Measurements from ENCODE around the gene ATP9A.

The ATP9A gene

DNA sequence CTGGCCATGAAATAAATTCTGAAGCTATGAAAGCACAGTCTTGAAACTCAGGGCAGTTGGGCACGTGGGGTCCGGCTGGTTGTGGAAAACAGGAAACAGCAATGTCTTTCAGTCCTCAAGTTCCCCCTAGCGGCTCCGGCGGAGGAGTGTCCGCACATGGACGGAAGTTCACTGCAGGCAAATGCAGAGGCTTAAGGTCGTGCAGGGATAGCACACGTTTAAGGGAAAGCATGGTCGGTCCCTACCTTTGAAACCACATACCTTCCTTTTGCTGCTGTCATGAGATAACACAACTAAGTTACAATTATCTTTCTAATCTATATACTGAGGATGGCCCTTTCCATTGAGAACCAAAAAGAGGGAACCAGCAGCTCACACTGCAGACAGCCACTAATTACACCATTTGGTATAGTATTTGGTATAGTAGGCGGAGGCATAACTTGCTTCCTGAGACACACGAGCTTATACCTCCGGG lies 173.1 kb downstream of the ATP9A start:
- peak; percentile 76 for DNase-seq

DNA sequence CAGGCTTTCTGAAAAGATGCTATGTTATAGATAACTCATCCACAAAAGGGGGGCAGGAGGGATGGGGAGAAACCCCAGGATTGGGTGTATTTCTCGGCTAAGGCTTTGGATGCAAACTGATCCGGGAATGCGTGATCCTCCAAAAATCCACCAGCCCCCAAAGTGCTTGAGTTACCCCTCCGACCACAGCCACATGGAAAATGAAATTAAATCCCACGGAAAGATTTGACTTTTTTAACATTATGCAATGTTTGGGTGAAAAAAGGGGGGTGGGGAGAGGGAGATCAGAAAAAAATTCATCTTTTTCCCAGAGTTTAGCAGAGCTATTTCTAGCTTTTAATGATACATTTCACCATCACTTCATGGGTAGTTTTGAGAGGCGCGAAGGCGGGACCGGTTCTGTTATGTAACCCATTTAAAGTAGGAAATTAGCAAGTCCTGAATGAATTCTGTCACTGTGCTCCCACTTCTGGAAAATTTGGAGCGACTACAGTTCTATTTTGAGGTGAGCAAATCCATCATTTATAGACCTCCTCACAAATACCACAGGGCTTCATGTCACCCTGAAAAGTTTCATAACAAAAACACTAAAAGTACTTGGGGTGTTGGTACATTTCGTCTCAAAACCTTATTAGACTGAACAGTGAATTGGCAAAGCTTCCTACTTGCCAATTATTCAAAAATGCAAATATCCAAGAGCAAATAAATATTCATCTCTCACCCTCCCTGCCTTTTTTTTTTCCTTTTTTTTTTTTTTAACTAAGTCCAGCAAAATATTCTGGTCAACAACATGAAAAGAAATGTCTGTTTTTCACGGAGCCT lies 173.7 kb downstream of the ATP9A start:
- no peak for DNase-seq

DNA sequence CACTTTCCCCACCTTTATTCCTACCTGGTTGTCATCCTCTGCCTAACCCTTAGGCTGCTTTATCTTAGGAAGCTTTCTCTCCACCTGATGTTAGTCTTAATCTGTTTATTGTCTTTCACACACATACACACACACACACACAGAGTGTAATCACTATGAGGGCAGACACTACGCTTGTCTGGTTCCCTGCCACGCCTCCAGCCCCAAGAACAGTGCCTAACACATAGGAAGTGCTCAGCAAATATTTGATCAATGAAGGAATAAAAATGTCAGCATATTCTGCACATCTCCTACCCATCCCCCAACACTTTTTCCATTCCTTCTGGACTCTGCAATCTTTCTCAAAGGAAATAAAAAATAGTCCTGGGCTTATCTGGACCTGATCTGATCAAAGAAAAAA lies 174.6 kb downstream of the ATP9A start:
- no peak for DNase-seq

DNA sequence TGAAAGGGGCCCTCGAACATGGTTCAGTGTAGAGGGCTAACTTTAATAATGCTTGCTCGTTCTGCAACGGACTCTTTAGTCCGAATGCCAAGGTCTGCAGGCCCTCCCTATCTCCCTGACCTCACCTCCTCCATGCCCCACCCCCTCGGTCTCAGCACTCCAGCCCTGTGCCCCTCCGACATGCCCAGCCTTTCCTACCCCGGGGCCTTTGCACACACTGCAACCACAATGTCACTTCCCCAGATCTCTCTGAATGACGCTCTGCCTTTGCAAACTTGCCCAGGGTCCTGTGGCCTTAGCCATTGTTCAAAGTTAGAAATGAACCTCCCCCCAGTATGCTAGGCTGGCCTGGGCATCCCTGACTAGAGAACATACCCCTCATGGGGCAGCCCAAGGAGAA lies 175.6 kb downstream of the ATP9A start:
- no peak for DNase-seq

DNA sequence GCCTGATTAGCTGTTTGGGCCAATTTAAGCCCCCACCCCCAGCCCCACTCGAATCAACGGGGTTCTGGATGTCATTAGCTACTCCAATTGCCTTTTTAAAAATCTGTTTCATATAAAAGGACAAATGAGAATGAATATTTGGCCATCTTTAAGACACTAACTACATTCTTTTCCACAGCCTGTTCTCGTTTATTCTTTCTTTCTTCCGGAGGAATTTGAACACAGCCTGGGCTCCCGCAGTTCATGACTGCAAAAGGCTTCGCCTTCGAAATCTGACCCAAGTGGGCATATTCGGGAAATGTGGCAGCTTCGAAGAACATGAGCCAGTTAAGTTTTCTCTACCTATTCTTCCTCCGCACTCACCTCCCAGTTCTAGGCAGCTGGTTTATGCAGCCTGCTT lies 176.3 kb downstream of the ATP9A start:
- DNase-seq, result no peak

DNA sequence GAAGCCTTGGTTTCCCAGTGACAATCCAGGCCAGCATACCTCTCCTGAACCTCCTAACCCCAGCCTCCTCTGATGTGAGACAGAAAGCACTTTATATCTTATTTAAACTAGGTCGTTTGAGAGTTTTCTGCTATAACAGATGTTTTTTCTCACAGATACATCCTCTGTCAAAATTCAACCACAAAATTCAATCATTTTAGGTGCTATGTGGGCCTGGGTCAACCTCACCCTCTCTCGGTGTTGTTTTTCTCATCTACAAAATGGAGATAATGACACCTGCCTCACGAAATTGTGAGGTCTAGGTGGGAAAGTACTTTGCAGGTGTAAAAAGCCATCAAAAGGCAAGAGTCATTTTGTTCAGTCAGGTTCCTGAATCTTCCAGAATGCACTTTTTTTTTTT lies 179.4 kb downstream of the ATP9A start:
- no peak for DNase-seq

DNA sequence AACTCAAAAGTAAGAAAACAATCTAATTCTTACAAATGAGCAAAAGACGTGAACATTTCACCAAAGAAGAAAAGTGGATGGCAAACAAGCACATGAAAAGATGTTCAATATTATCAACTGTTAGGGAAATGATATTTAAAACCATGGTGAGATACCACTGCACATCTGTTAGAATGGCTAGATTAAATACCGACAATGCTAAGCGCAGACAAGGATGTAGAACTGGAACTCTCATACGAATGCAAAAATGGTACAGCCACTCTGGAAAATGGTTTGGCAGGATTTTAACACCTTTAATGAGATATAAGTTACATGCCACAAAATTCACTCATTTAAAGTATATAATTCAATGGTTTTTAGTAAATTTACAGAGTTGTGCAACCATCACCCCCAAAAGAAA lies 181.0 kb downstream of the ATP9A start:
- no peak for DNase-seq

DNA sequence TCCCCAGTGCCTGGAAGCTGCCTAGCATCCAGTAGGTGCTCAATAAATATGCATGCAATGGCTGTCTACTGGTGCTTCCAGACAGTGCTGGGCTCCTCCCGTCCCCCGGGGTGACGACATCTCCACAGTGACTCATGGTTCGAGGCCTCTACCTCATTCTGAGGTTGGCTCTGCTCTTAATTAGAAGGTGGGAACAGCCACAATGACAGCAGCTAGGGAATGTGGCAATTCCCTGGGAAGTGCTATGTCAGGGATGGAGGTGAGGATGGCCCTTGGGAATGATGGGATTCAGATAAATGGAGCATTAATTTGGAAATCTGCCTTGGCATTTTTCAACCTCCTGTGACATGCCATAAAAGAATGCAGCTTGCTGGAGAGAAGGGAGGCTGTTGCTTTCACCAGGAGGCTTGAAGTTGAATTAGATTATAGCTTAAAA lies 182.2 kb downstream of the ATP9A start:
- DNase-seq, result peak; percentile 15

DNA sequence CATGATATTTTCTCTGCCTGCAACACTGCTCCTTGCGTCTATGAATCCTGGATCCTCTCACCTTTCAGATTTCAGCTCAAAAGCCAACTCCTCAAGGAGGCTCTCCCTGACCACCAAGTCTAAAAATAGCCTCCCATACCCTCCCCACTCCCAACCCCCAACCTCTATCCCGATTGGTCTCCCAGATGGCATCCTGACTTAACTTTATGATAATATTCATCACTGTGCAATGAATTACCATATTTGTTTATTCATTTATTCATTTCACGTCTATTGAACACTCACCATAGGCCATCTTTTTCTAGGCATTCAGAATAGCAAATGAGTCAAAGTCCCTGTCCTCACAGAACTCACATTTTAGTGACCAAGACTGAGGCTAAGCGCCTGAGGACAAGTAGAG lies 183.0 kb downstream of the ATP9A start:
- DNase-seq, result no peak

DNA sequence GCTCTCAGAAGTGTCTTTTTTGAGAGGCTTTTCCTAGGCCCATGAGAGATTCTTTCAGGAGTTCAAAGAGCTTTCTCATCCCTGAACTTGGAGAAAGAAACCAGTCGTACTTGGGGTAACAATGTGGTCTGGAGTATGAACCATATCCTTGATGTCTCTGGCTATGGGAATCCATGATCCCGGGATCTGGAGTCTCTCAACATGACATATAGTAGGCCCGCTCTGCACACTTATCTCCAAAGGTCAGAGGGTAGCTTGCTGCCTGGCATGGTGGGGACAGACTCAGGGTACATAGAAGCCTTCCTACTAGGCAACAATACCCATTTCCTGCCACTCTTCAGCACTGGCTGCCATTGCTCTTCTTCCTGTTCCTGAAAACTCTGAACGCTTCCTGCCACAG lies 183.5 kb downstream of the ATP9A start:
- no peak for DNase-seq

DNA sequence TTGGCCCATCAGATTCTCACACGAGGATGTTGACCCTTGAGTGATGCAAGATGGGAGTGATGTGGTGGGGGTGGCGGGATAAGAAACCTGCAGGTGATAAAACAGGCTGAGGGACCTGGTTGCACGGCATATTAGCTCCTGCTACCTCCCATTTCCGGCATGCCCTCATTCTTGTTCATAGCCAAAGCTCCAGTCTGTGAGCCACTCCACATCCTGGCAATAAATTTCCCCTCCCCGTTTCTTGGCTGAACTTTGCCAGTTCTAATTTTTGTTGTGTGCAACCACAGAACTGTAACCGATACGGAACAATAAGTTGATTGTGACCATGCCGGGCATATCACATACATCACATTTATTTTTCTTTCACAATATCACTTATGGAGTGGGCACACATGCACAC lies 184.1 kb downstream of the ATP9A start:
- no peak for DNase-seq

DNA sequence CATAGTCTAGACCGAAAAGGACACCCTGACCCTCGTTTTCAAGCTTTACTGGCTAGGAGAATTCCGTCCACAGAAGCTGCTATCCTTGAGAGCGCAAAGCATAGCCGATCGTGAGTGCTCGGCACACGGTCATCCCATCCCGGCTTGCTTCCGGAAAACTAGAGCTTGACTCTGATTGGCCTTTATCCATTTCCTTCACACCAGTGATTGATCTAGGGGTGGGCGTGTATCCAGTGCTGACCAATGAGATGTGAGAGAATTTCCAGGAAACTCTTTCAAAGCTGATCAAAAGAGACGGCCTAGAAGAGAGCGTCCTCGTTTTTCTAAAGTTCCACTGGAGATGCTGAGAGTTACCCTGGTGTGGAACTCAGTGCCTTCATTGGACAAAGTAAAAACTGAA lies 184.7 kb downstream of the ATP9A start:
- DNase-seq, result no peak

DNA sequence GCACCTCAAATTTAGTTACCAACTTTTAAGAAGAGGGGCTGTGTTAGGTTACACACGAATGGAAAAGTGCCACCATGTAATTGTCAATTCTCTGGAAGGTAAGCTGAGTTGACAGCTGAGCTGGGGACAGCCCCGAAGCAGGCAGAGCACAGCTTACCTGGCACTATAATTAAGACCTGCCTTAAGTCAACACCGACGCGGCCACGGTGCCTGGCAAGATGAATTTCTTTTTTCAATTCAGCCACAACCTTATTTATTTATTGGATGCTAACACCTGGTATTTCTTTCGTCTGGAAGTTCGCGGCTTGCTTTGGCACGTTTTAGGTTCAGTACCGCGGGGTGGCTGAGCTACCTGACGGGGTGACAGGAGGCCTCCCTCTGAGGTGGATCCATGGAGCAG lies 185.1 kb downstream of the ATP9A start:
- no peak for DNase-seq

DNA sequence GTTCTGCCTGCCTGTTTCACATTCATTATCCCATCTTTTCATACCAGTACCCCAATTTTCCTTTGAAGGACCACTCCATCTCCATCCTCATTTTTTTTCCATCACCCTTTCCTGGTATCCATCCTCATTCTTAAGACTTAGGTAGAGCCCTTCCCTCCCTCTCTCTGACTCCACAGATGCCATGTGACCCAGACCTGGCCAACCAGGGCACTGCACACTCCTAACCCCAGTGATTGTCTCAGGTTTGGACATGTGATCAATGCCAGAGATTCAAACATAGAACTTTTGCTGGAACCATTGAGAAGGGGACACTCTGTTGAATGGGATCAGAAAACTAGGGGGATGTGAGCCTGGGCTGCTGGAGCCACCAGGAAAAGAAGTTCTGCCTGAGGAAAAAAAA lies 186.6 kb downstream of the ATP9A start:
- no peak for DNase-seq

DNA sequence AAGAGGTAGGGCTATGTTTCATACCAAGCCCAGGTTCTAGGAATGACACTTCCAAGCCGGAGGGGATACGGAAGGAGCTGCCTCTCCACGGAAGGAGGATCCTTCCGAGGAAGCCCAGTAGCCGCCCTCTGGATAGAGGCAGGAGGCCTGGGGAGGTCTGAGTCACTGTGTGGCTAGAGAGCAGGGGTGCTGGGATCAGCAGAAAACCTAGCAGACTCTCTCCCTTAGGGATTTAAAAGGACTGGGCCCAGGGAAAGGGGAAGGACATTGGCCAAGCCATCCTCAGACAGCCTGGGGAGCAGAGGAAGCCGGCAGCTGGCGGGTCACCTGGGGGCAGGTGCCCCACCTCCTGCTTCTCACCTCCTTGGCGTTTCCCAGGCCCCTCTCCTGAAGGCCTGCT lies 189.1 kb downstream of the ATP9A start:
- DNase-seq, result no peak

DNA sequence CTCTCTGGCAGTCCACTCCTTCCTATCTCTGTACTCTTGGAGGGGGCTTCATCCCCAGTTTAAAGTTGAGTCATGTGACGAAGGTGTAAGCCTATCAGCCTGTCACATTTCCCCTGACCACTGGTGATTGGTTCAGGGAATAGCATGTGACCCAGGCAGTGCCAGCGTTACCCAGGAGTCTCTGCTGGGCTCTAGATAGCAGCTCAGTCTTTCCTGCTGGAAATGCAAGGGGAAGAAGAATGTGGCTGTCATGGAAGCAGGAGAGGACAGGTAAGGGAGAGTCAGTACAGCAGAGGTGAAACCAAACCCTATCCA lies 190.1 kb downstream of the ATP9A start:
- no peak for DNase-seq

DNA sequence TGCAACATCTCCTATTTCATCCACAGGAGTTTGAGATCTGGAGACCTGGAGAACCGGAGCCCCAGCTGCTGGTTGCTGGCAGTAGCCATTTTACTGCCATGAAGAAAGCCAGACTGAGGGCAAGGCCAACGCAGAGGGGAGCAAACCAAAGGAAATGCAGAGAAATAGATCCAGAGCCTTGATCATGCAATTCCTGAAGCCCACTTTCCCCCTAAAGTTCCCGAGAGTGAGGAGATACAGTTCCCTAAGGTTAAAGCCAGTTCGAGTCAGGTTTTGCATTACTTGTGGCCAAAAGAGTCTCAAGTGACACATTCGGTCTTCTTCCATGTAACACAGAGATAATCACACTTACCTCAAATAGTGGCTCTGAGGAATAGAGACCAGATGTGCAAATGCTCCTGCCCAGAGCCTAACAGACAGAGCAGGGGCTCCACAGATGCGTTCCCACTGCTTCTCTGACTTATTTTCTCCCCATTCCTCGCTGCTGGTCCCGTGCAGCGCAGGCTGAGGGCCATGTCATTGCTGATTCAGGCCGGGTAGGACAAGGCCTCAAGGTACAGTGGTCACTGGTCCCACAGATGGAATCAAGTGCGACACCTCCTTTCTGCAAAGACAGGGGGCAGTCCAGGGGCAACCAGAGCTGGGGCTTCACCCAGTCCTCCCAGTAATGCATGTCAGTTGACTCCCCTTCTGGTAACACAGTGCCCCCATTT lies 190.6 kb downstream of the ATP9A start:
- no peak for DNase-seq

DNA sequence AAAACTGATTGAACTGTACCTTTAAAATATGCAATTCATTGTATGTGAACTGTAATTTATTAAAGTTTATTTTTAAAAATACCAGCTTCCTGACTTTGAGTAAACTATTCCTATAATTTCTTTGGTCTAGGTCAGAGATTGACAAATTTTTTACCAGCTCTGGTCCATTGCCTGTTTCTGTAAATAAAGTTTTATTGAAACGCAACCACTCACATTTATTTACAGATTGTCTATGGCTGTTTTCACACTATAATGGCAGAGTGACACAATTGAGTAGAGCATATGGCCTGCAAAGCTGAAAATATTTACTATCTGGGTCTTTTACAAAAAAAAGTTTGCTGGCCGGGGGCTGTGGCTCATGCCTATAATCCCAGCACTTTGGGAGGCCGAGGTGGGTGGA lies 192.7 kb downstream of the ATP9A start:
- no peak for DNase-seq

DNA sequence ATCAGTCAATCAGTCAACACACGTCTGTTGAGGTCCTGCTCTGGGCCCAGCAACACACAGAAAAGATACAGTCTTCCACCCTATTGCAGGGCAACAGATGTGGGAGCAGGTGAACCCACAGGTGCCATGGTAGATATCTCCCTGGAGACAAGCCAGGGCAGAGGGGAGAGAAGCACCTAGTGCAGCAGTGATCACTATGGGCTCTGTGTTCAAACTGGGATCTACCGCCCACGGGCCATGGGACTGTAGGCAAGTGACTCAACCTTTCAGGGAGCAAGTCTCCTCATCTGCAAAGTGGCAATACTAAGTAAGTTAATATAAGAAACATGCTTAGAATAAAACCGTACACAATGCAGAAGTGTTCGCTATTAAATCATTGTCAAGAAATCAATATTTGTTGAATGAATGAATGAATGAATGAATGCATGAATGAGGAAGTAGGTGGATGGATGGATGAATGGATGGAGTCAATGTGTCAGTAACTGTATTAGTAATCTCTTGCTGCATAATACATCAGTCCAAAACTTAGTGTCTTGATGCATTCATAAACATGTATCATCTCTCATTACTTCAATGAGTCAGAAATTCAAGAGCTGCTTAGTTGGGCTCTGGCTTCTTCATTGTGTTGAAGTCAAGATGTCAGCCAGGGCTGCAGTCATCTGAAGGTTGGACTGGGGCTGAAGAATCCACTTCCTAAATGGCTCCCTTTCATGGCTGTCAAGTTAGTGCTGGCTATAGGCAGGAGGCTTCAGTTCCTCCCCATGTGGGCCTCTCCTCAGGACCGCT lies 193.7 kb downstream of the ATP9A start:
- DNase-seq, result no peak

DNA sequence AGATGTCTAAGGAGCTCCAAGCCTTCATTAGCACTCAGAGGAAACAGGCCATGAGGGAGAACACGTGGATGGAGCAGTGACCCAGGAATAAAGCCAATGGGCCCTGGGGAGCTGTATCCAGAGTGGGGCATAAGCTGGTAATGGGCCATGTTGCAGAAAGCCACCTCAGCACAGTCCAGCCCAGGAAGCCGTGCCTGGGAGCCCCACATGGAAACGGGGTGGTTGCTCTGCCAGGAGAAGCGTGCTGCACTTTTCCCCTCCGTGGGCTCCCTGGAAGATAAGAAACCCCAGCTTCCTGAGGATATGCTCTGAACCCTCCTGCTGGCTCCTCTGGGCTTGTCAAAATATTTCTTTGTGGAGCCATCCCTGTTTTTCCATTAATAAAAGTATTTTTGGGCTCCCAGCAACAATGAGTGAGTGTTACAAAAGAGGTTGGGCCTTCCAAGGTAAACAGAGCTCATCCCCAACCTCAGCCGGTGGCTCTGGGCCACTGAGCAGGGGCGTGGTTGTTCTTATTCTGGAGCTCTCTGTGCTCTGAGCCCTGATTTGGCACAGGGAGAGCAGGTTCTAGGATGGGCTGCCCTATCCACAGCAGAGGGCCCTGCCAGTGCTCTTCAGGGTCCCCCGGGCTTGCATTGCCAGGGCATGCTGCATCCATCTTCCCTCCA lies 194.5 kb downstream of the ATP9A start:
- DNase-seq, result no peak

DNA sequence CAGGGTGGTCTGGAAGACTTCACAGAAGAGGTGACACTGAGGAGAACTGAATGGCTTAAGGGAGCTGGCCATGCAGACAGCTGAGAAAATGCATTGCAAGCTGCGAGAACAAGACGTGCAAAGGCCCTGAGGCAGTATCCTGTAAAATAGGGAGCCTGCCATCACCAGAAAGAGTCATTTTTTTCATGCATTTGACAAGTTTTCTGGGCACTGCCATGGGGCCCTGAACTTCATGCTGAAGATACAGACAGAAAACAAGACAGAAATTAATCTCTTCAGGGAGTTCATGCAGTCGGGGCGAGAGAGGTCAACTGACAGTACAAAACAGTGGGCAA lies 196.8 kb downstream of the ATP9A start:
- no peak for DNase-seq

DNA sequence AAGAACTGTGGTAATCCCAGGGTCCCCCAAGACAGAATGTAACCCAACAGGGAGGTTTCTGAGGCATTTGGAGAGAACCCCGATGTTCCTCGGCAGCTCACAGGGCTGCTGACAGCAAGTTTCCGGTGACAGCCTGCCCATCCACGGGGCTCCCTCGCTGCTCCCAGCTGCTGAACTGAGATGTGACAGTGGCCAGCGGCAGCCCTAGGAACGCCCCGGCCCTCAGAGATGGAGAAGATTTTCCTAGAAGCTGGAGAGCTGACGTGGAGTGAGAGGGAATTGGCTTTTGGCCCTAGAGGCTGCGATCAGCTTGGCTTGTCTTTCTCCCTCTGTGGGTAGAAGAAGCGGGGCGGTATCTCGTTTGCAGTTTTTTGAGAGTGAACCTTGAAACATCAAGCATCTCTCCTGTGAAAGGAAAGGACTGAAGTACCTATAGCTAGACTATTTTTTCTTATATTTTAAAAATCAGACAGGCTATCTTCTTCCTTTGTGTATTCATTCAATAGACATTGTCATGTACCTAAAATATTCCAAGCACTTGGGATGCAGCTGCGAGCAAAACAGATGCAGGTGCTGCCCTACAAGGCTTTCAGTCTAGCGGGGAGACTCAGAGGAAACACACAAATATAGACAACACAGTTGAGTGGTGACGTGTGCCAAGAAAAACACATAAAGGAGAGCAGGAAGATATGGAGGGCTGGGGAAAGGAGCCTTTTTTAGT lies 197.3 kb downstream of the ATP9A start:
- DNase-seq, result no peak
